OCI-LY3 (cell line): ENCODE results near the gene REPS2.

Source experiments
- CTCF ChIP-seq: fragments of 200-600, 300-600 bp; sonication (generic); IDR thresholded peaks from 2 replicates; pipeline ENCODE4 v1.5.1; 2014; ENCODE audit warnings: antibody characterized with exemption, low read length, low read depth
- EZH2phosphoT487 ChIP-seq: fragments of 200-600 bp; shearing (Covaris generic); IDR thresholded peaks from 2 replicates; pipeline ENCODE4 v1.6.1; 2018; ENCODE audit warnings: antibody characterized with exemption, mixed run types, low read depth

GRCh38 chrX:17023661-17024060 lies 77.2 kb downstream of the REPS2 start:
- TF ChIP-seq CTCF (no peak), EZH2phosphoT487 (no peak)
